Loucy (cell line): Measurements from ENCODE around the gene CACNA1I.

Experiments
- H2AFZ ChIP-seq: fragments of 200-600 bp; sonication (generic); 2 replicates; pipeline ENCODE4 v1.6.0; 2016; ENCODE audit warnings: antibody characterized with exemption, mild to moderate bottlenecking, low read length, moderate library complexity
- H3F3A ChIP-seq: fragments of 200-600 bp; 2 replicates; pipeline ENCODE4 v1.6.0; 2016; ENCODE audit warnings: antibody characterized with exemption, low read depth, mild to moderate bottlenecking
- H3K27me3 ChIP-seq: fragments of 200-600 bp; sonication (generic); 2 replicates; pipeline ENCODE4 v1.6.1; 2014; ENCODE audit warnings: low read length, mild to moderate bottlenecking; ENCODE audit not compliant: insufficient read depth, poor library complexity, severe bottlenecking
- H3K36me3 ChIP-seq: fragments of 200-600 bp; sonication (generic); 2 replicates; pipeline ENCODE4 v1.6.1; 2016; ENCODE audit warnings: low read length; ENCODE audit not compliant: insufficient read depth
- H3K4me1 ChIP-seq: fragments of 200-600 bp; sonication (generic); 2 replicates; pipeline ENCODE4 v1.5.1; 2014; ENCODE audit warnings: low read length, mild to moderate bottlenecking; ENCODE audit not compliant: insufficient read depth, poor library complexity, severe bottlenecking
- H3K4me2 ChIP-seq: fragments of 200-600 bp; sonication (generic); 2 replicates; pipeline ENCODE4 v1.6.0; 2014; ENCODE audit warnings: antibody characterized with exemption, low read length, low read depth, mild to moderate bottlenecking; ENCODE audit not compliant: poor library complexity, severe bottlenecking
- H3K4me3 ChIP-seq: fragments of 200-600 bp; sonication (generic); 2 replicates; pipeline ENCODE4 v1.5.1; 2014; ENCODE audit warnings: low read length, mild to moderate bottlenecking, mixed read lengths; ENCODE audit not compliant: poor library complexity, severe bottlenecking
- H3K79me2 ChIP-seq: fragments of 200-600 bp; sonication (generic); 2 replicates; pipeline ENCODE4 v1.6.1; 2014; ENCODE audit warnings: low read length; ENCODE audit not compliant: insufficient read depth
- H3K9ac ChIP-seq: fragments of 200-600 bp; sonication (generic); 2 replicates; pipeline ENCODE4 v1.6.0; 2014; ENCODE audit warnings: mild to moderate bottlenecking, low read depth, low read length, moderate library complexity; ENCODE audit not compliant: poor library complexity, severe bottlenecking
- H3K9me2 ChIP-seq: fragments of 200-600 bp; sonication (generic); replicated peaks from 2 replicates; pipeline ENCODE4 v1.6.1; 2016; ENCODE audit warnings: low read depth, low read length, mixed read lengths
- H3K9me3 ChIP-seq: fragments of 200-600 bp; sonication (generic); 2 replicates; pipeline ENCODE4 v1.6.1; 2014; ENCODE audit warnings: mild to moderate bottlenecking, antibody characterized with exemption, low read length, low read depth; ENCODE audit not compliant: insufficient read depth
- H4K20me1 ChIP-seq: fragments of 200-600 bp; sonication (generic); 2 replicates; pipeline ENCODE4 v1.6.0; 2014; ENCODE audit warnings: antibody characterized with exemption, low read length, mild to moderate bottlenecking; ENCODE audit not compliant: insufficient read depth, poor library complexity, severe bottlenecking
- EZH2phosphoT487 ChIP-seq: fragments of 200-600 bp; IDR thresholded peaks from 2 replicates; pipeline ENCODE4 v1.6.1; 2018; ENCODE audit warnings: antibody characterized with exemption, mild to moderate bottlenecking, moderate library complexity, borderline replicate concordance
- TF ChIP-seq, protein P1 (sequence below): fragments of 200-600 bp; sonication (generic); conservative IDR thresholded peaks from 2 replicates; pipeline ENCODE4 v1.5.1; 2014; ENCODE audit warnings: mild to moderate bottlenecking, antibody characterized with exemption, low read length

CACNA1I gene

DNA sequence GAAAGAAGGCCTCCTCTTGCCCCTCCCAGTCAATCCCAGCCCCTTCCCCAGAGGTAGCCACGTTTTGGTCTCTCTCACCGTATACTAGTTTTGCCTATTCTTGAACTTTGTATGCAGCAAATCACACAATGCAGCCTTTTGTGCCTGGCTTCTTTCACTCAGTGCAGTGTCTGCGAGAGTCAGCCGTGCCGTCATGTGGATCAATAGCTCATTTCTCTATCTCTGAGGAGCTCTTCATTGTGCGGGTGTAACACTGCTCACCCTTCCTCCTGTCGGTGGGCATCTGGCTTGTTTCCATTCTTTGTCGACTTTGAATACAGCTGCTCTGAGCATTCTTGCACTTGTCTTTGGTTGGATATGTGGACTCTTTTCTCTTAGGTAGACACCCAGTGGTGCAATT lies 146.5 kb downstream of the CACNA1I start:
- H3K27me3 ChIP-seq = no peaks in the 10 kb centered on the region
- no peak overlapping the region for H3K4me2 ChIP-seq
- TF ChIP-seq EZH2phosphoT487 = no peak
- TF ChIP-seq, protein P1, sequence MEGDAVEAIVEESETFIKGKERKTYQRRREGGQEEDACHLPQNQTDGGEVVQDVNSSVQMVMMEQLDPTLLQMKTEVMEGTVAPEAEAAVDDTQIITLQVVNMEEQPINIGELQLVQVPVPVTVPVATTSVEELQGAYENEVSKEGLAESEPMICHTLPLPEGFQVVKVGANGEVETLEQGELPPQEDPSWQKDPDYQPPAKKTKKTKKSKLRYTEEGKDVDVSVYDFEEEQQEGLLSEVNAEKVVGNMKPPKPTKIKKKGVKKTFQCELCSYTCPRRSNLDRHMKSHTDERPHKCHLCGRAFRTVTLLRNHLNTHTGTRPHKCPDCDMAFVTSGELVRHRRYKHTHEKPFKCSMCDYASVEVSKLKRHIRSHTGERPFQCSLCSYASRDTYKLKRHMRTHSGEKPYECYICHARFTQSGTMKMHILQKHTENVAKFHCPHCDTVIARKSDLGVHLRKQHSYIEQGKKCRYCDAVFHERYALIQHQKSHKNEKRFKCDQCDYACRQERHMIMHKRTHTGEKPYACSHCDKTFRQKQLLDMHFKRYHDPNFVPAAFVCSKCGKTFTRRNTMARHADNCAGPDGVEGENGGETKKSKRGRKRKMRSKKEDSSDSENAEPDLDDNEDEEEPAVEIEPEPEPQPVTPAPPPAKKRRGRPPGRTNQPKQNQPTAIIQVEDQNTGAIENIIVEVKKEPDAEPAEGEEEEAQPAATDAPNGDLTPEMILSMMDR = no peak
- no peaks in the 10 kb centered on the region for H3K4me1 ChIP-seq
- H2AFZ ChIP-seq = no peak overlapping the region
- no peaks in the 10 kb centered on the region for H3K9me2 ChIP-seq
- no peaks in the 10 kb centered on the region for H3F3A ChIP-seq
- no peaks in the 10 kb centered on the region for H3K36me3 ChIP-seq
- no peaks in the 10 kb centered on the region for H3K79me2 ChIP-seq
- H3K9me3 ChIP-seq = no peaks in the 10 kb centered on the region
- no peak overlapping the region for H3K9ac ChIP-seq
- no peak overlapping the region for H3K4me3 ChIP-seq
- no peaks in the 10 kb centered on the region for H4K20me1 ChIP-seq

DNA sequence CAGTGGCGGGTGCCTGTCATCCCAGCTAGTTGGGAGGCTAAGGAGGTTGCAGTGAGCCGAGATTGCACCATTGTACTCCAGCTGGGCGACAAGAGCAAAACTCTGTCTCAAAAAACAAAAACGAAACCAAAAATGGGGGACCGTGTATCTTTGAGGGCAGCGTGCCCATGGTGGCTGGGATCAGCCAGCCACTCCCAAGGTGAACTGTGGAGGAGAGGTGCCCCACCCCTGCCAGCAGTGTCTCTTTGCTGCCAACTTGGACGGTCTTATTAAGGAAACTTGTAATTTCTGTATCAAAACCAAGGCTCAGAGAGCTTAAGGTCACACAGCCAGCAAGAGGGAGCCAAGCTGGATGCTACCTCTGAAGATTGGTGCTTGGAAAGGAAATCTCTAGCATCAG lies 147.7 kb downstream of the CACNA1I start:
- Histone ChIP-seq H3F3A (no peaks in the 10 kb centered on the region), H3K9me3 (no peaks in the 10 kb centered on the region), H3K4me2 (no peak overlapping the region), H3K79me2 (no peaks in the 10 kb centered on the region), H4K20me1 (no peaks in the 10 kb centered on the region), H3K4me3 (no peak overlapping the region), H3K27me3 (no peaks in the 10 kb centered on the region), H3K9ac (no peak overlapping the region), H3K4me1 (no peaks in the 10 kb centered on the region), H3K36me3 (no peaks in the 10 kb centered on the region), H2AFZ (no peak overlapping the region), H3K9me2 (no peaks in the 10 kb centered on the region)
- TF ChIP-seq EZH2phosphoT487 = no peak
- TF ChIP-seq, protein P1 = no peak

DNA sequence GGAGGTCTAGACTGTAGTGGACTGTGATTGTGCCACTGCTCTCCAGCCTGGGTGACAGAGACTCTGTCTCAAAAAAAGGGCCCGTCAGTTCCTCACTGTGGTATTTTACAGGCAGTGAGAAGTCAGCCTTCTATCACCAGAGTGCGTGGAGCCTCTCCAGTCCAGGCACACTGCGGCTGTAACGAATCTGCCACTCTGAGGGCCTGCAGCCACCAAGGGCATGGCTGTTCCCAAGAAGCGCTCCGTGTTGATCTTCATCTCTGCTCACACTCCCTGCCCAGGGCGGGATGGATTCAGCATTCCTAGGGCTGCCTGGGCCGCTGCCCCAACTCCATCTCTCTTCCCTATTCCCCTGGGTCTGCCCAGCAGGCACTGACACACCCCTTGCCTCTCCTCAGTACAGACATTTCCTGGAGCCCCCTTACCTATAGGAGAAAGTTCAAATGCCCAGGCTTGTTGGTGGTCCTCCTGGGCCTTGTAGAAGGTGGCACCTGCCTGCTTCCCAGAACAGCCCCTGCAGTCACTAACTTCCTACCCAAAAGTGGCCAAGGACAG lies 148.4 kb downstream of the CACNA1I start:
- no peak overlapping the region for H2AFZ ChIP-seq
- no peaks in the 10 kb centered on the region for H3K9me2 ChIP-seq
- no peaks in the 10 kb centered on the region for H4K20me1 ChIP-seq
- TF ChIP-seq, protein P1 = no peak
- TF ChIP-seq EZH2phosphoT487 = no peak
- no peaks in the 10 kb centered on the region for H3K4me1 ChIP-seq
- no peaks in the 10 kb centered on the region for H3K27me3 ChIP-seq
- H3K4me3 ChIP-seq = no peak overlapping the region
- no peak overlapping the region for H3K4me2 ChIP-seq
- H3K36me3 ChIP-seq = no peaks in the 10 kb centered on the region
- H3K79me2 ChIP-seq = no peaks in the 10 kb centered on the region
- H3K9me3 ChIP-seq = no peaks in the 10 kb centered on the region
- no peaks in the 10 kb centered on the region for H3F3A ChIP-seq
- H3K9ac ChIP-seq = no peak overlapping the region
